HCEC 1CT (cell line): ENCODE measurements around the gene SPPL2A.
"Not testable (repeated sequence)": the region's sequence is repeated elsewhere in the genome, so short reads cannot be mapped to it uniquely, and the experiment has no call there.

ENCODE experiments used
- DNase-seq: peaks from one replicate; pipeline ENCODE4 v3.0.0-alpha.2; 2017

Gene SPPL2A, protein sequence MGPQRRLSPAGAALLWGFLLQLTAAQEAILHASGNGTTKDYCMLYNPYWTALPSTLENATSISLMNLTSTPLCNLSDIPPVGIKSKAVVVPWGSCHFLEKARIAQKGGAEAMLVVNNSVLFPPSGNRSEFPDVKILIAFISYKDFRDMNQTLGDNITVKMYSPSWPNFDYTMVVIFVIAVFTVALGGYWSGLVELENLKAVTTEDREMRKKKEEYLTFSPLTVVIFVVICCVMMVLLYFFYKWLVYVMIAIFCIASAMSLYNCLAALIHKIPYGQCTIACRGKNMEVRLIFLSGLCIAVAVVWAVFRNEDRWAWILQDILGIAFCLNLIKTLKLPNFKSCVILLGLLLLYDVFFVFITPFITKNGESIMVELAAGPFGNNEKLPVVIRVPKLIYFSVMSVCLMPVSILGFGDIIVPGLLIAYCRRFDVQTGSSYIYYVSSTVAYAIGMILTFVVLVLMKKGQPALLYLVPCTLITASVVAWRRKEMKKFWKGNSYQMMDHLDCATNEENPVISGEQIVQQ

DNA sequence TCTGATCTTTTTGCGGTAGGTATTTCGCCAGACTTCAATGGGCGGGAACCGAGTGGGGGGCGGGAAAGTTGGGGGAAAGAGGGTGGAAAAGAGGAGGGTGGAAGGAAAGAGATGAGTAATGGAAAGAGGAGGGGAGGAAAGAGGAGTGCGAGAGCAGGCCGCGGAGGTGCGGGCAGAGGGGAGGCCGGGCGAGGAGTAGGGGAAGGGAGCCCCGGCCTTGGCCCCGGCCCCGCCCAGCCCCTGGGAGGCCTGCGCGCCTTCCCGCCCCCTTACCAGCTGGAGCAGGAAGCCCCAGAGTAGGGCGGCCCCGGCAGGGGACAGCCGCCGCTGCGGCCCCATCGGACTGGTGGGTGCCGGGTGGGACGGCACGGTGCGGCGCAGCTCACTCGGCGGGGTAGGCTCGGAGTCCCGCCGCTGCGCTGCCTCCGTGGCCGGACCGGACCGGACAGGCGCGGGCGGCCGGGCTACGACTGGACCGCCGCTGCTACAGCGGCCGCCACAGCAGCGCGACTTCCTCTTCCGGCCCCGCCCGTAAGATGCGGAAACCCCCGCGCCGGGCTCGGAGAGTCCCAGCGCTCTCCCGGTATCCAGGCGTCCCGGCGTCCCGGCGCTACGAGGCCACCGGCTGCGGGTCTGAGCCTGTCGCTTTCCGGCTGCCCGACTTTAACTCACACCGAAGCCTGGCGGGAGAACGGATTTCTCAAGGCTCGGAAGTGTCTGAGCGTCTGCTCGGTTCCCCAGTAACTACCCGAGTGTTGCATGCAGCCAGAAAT lies at the start of gene SPPL2A:
SPPL2A (minus strand) TSS at position 512 of the 773 bp plus-strand sequence; CDS start at position 339, 173 bp downstream.
- DNase-seq: peak; percentile 90

DNA sequence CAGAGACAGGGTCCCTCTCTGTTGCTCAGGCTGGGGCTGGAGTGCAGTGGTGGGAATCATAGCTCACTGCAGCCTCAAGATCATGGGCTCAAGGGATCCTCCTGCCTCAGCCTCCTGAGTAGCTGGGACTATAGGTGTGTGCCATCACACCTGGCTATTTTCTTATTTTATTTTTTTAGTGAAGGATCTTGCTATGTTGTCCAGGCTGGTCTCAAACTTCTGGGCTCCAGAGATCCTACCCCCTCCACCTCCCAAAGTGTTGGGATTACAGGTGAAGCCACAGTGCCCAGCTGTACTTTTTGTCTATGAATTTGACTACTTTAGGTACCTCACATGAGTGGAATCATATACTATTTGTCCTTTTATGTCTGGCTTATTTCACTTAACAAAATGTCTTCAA lies 49.1 kb upstream of the SPPL2A start:
- no peak for DNase-seq

DNA sequence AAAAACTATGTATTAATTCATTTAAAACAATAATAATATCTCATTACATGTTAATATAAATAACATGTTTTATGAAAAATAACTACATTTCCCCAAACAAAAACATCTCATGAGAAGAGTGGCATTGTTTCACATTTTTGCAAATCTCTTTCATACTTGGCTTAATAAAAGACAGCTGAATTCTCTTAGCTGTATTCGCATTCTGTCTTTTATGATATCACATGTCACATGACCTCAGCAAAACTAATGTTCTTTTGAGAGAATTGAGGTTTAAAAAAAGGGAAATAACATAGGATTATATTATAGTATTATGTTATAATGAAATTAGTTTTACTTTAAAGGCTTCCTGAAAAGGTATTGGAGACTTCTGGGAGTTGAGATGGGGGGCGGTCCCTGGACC lies 48.4 kb upstream of the SPPL2A start:
- DNase-seq: no peak

DNA sequence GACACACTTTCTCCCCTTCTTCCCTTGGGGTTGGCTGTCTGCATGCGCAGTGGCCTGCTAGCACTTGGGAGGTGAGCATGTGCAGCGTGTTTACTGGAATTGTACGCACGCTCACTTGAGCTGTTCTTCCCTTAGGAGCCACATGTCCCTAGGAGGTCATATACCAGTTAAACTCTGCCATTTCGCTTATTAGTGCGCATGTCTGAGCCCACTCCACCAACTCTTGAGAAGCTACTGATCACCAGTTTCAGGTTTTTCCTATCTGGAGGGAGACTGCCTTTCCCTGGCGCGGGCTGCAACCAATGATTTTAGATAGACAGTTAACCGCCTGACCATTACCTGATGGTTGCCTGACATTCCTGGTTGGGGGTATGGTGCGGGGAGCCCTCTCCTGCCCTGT lies 47.6 kb upstream of the SPPL2A start:
- DNase-seq: no peak

DNA sequence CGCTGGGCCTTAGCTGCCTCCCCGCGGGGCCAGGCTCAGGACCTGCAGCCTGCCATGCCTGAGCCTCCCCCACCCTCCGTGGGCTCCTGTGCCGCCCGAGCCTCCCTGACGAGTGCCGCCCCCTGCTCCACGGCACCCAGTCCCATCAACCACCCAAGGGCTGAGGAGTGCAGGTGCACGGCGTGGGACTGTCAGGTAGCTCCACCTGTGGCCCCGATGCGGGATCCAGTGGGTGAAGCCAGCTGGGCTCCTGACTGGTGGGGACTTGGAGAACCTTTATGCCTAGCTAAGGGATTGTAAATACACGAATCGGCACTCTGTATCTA lies 46.6 kb upstream of the SPPL2A start:
- not testable (repeated sequence) for DNase-seq

DNA sequence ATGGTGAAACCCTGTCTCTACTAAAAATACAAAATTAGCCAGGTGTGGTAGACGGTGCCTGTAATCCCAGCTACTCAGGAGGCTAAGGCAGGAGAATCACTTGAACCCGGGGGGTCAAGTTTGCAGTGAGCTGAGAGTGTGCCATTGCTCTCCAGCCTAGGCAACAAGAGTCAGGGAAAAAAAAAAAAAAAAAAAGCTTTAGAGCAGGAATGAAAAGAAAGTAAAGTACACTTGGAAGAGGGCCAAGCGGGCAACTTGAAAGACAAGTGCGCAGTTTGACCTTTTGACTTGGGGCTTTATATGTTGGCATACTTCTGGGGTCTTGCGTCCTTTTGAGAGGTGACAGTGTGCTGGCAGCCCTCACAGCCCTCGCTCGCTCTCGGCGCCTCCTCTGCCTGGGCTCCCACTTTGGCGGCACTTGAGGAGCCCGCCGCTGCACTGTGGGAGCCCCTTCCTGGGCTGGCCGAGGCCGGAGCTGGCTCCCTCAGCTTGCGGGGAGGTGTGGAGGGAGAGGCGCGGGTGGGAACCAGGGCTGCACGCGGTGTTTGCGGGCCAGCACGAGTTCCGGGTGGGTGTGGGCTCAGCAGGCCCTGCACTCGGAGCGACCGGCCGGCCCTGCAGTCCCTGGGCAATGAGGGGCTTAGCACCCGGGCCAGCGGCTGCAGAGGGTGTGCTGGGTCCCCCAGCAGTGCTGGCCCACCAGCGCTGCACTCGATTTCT lies 46.1 kb upstream of the SPPL2A start:
- not testable (repeated sequence) for DNase-seq

DNA sequence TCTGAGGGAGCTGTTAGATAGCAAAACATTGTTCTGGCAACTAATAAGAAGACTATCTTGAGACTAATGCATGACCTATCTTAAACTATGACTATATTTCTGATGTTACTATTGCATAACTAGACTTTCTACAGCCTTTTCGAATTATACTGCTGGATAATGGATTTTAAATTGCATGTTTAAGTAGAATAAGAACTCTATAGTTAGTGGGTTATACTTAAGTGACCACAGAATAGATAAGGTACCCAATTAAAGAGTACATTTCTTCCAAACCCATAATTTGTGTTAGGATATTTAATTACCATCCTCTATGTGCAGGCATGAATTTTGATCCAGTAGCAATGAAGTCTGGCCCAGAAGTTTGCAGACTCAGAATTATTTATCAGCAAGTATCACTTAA lies 44.6 kb upstream of the SPPL2A start:
- DNase-seq: no peak

DNA sequence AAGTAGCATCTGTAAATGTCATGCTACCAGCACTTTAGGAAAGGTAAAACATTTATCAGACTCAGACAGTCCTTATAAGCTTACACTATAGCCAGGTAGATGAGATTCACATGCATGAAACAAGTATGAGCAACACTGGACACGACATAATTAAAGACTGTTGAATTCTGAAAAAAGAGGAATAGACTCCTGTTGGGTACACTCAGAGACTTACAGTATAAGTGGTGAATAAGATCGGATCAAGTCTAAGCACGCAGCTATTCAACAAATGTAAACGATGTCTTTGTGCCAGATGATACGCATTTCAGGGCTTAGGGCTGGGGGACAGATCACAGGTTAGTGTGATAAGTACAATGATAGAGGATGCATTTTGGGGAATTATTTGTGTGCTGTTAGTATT lies 43.2 kb upstream of the SPPL2A start:
- no peak for DNase-seq

DNA sequence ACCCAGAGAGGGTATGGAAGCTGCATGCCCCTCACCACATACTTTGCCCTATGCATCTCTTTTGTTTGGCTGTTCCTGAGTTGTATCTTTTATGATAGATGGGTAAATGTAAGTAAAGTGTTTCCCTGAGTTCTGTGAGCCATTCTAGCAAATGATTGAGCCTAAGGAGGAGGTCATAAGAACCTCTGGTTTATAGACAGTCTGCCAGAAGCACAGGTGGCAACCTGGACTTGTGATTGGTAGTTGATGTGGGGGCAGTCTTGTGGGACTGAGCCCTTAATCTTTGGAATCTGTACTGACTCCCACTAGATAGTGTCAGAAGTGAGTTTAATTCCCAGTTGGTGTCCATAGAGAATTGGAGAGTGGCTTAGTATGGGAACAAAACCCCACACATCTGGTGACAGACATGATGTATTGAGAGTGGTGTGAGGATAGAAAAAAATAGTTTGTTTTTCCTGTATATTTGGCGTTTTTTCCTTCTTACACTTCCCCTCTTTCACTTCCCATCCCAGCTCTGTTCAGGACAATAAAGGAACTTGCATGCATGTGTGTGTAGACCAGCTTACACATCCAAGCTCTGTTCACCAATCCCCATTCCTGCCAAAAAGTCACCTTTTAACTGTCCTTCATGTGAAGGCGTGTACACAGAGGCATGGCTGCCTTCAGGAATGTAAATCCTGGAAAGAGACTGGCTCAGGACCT lies 38.1 kb upstream of the SPPL2A start:
- no peak for DNase-seq

DNA sequence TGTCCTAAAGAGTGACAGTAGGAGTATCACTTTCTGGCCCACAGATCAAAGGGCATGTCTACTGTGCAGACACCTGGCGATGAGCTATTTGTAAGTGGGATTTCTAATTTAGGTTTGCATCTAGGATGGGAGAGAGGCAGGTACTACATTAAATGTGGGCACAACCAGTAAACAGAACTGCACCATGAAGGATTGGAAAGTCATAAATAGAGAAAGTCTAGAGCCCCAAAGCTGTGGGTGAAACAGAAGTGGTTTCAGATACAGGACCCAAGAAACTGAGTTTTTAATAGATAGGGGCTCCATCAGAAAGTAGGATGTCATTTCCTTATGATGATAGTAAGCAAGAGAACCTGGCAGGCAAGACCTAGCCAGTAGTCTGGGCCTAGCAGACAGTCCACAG lies 35.2 kb upstream of the SPPL2A start:
- no peak for DNase-seq

DNA sequence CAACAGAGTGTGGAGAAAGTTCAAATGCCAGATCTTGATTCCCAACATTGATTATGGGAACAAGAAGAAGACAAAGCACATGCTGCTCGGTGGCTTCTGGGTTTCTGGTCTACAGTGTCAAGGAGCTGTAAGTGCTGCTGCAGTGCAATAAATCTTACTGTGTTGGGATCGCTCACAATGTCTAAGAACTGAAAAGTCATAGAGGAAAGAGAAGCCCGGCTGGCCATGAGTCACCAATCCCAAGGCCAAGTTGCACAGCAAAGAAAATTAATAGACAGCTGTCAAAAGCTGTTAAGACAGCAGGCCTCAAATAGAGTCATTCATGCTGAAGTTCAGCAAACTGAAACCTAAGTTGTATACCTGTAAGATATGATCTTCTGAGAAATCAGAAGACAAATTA lies 33.2 kb upstream of the SPPL2A start:
- DNase-seq: peak; percentile 5

DNA sequence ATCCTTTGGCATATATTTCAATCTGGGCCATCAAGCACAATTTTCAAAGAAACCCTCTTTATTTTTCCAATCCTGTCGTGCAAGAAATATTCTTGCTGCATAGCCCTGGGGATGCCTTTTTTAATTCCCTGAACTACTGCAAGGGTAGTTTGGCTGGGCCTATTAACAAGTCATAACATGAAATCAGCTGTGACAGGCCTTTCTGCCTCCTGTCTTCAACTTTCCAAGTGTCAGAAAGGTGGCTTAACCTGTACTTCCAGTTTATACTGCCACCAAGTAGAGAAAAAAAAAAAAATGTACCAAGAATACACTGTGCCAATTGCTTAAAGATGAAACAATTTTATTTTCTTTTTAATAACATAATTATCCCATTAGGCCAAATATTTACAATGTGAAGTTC lies 32.4 kb upstream of the SPPL2A start:
- no peak for DNase-seq

DNA sequence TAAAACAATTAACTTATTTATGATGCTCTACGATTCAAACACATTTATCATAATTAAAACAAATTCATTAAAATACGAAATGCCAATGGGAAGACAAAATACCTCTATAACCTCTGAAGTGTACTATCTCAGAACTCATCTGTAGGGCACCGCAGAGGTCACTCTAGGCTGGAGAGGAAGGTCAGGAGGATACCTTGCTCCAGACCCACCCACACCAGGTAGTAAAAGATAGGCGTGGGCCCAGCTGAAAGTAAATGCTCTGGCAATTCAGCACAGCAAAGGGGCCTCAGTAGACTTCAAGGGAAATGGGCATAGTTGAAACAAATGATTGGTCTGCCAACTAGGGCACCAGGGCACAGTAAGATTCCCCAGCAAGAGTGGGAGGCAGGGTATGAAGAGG lies 26.0 kb upstream of the SPPL2A start:
- DNase-seq: no peak

DNA sequence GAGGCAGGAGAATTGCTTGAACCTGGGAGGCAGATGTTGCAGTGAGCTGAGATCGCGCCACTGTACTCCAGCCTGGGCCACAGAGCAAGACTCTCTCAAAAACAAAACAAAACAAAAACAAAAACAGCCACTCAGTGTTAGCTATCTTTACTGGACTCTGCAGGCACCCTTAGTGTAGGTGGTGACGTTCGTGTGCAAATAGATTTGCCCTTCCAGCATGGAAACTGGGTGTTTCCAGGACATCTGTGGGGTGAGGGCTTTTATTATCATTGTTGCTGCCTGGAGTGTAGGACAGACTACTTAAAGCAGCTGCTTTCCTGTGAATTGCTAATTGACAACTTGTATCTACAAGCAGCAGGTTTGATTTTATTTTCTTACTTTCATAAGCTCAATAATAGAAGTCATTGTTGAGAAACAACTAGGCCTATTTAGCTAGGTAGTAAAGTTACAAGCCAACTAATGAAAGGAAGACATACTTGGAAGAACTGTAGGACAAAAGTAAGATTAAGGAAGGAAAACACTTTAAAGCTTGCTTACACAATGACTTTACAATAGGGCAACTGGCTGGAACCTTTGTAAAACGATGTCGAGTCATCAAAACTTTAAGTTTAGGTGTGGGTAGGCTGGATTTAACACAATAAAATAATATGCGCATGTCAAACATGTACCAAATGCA lies 25.4 kb upstream of the SPPL2A start:
- DNase-seq: no peak

DNA sequence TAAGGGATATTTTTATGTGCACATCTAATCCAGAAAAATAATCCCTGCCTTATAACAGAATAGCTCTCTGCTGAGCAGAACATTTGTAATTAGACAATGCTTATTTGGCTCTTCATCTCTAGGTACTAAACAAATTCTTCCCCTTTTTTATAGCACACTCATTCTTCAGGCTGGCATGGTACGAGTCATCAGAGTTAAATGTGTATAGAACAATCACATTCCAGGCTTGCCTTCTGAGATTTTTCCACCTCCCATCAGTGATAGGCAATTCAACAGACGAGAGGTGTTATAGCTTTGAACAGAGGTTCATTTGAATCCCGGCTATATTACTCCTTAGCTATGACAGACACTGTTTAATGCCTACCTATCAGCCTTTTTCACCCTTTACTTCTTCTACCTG lies 21.4 kb upstream of the SPPL2A start:
- no peak for DNase-seq

DNA sequence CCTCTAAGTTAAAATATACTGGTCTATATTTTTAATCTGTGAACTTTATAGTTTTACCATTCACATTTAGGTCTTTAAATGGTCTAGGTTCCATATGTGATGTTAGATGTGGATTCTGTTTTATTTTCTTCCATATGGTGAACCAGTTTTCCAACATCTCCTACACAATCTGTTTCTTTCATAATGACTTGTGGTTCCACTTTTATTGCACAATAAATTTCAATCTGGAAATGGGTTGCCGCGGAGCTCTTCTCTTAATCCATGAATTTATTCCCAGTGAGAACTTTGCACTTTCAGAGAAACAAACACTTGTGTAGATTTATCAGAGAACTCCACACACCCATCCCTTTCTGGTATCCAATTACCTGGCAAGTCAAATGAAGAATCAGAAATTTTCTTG lies 20.9 kb upstream of the SPPL2A start:
- no peak for DNase-seq

DNA sequence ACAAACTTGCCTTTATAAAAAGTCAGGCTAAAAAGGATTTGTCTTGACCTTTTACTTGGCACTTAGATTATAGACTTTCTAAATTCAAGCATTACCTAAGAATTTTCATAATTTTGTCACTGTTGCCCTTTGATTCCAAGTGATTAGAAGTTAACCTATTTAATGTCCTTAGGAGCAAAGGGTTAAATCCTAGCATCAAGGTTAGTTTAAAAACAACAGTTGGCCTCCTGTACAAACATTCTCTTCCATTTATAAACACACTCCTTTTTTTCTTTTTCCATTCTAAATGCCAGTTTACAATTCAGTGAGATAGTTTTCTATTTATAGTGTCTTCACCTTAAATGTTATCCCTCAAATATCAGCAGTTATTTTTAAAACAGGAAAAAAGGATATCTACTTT lies 18.4 kb upstream of the SPPL2A start:
- no peak for DNase-seq

DNA sequence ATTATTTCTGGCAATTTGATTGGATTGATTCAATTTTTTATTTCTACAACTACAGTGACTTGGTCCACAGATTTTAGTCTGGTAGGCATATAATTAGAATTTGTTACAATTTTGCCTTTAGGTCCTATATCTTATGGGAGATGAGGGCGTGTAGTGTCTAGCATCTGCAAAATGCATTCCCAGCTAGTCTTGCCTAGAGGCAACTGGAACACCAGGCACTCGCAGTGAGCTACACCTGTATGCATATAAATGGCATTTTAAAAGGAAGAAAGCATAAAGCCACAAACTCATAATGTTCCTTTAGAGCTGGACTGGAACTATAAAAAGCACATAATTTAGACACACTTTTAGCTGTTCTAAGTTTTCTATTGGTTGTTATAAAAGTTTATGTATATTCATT lies 17.9 kb upstream of the SPPL2A start:
- no peak for DNase-seq

DNA sequence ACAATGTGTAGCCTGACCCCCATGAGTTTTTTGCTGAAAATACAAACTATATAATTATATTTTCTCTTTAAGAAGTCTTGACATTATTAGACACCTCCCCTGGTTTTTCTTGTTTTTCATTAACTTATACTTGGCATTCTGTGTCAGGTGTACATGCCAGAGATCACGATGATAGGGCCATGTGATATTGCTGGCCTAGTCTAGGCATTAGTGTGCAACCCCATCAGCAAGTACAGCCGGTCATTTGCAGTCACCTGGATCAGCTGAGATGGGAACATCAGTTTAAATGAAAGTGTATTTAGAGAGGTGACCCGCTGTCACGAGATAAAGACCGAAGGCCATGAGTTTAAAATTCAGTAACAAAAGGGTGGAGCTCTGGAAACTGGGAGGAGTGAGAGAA lies 12.6 kb upstream of the SPPL2A start:
- no peak for DNase-seq

DNA sequence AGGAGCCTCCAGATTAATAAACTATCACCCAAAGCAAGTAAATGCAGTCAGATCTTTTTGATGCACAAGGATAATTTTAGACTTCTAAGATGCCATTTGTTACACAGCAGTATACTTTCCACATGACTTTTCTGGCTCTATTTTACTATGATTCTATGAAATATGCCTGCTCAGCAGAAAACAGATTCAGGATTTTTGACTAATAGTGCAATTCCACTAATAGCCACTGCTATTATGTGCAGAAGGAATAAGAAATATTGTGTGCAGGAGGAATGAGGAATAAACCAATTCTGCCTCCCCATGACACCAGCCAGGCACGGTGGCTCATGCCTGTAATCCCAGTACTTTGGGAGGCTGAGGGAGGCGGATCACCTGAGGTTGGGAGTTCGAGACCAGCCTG lies 11.5 kb upstream of the SPPL2A start:
- DNase-seq: no peak

DNA sequence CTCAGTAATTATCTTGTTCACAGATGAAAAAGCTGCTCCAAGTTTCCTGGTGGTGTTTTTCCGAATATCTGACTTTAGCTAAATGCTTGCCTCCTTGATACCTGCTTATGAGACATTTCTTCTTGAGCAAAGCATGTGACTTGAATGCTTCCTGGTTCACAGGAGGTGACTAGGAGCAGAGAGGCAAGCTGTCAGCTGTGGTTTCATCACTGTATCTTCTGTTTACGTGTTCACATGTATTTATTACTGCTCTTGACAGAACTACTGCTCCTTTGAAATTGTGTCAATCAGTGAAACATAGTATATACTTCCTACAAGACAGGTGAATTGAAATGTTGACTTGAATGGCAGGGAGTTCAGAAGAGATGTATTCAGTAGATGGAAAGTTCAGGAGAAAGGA lies 8.9 kb upstream of the SPPL2A start:
- DNase-seq: no peak

DNA sequence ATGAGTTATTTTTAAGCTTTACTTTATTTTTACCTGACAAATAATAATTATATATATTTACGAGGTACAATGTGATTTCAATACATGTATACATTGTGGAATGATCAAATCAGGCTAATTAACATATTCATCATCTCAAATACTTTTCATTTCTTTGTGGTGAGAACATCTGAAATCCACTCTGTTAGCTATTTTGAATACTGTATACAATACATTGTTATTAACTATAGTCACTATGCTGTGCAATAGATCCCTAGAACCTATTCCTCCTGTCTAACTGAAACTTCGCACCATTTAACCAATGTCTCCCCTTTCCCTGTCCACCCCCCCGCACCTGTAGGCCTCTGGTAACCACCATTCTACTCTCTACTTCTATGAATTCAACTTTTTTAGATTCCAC lies 7.9 kb upstream of the SPPL2A start:
- DNase-seq: no peak
